IMR-90 (cell line): ENCODE results near the gene PRC1. TPM values are rescaled to one million over a fixed set of nuclear protein-coding genes. Genes with fewer than 3 reads are reported as not detected.

ENCODE experiments used
- ATAC-seq: fragments of 200-7000 bp; cut with Tn5 transposase; 2 replicates; pipeline ENCODE4 v1.9.1; 2020; ENCODE audit warnings: low read depth, mild to moderate bottlenecking, moderate library complexity
- BruUV-seq: library from RNA; stranded (reverse); fragments of 400-500 nt; replicated peaks from 2 replicates; lab custom pipeline; 2021; lab: Mats Ljungman, UMichigan
- CTCF ChIA-PET: fragments of 300-600 bp; formaldehyde crosslinking; extraction: SDS; loops from one replicate; lab custom pipeline; 2021; ENCODE audit warnings: antibody characterized with exemption; lab: Yijun Ruan, JAX
- POLR2A ChIA-PET: fragments of 300-600 bp; sonication (Branson Sonifier 250); formaldehyde crosslinking; loops from one replicate; lab custom pipeline; 2022; ENCODE audit warnings: antibody characterized with exemption; ENCODE audit not compliant: unreplicated experiment; lab: Charles Lee
- DNase-seq: peaks from one replicate; pipeline ENCODE4 v3.0.0; 2013
- H2AFZ ChIP-seq: replicated peaks from 2 replicates; pipeline ENCODE3; 2013; ENCODE audit warnings: low read length, mild to moderate bottlenecking; ENCODE audit not compliant: poor library complexity
- H2AK5ac ChIP-seq: 2 replicates; pipeline ENCODE4 v1.6.1; 2013; ENCODE audit warnings: low read depth, low read length, inconsistent platforms
- H2AK9ac ChIP-seq: replicated peaks from 2 replicates; pipeline ENCODE3; 2013; ENCODE audit warnings: mild to moderate bottlenecking, low read depth, low read length, moderate library complexity; ENCODE audit not compliant: poor library complexity
- H2BK120ac ChIP-seq: 2 replicates; pipeline ENCODE4 v1.6.1; 2013; ENCODE audit warnings: low read depth, low read length, inconsistent platforms
- H2BK15ac ChIP-seq: 3 replicates; pipeline ENCODE4 v1.6.1; 2013; ENCODE audit warnings: low read depth, low read length, inconsistent platforms
- H2BK20ac ChIP-seq: 2 replicates; pipeline ENCODE4 v1.6.1; 2013; ENCODE audit warnings: low read depth, mild to moderate bottlenecking, inconsistent platforms, low read length, moderate library complexity
- H2BK5ac ChIP-seq: 2 replicates; pipeline ENCODE4 v1.6.1; 2013; ENCODE audit warnings: mild to moderate bottlenecking, low read depth, low read length, inconsistent platforms; ENCODE audit not compliant: poor library complexity, severe bottlenecking
- H3K14ac ChIP-seq: replicated peaks from 2 replicates; pipeline ENCODE4 v1.6.1; 2013; ENCODE audit warnings: low read depth, low read length, inconsistent platforms
- H3K18ac ChIP-seq: 2 replicates; pipeline ENCODE4 v1.6.1; 2013; ENCODE audit warnings: low read depth, low read length, control low read depth
- H3K23ac ChIP-seq: 2 replicates; pipeline ENCODE4 v1.6.1; 2013; ENCODE audit warnings: low read depth, low read length, inconsistent platforms
- H3K27ac ChIP-seq: 2 replicates; pipeline ENCODE4 v1.5.1; 2013; ENCODE audit warnings: mild to moderate bottlenecking, control low read depth, low read length; ENCODE audit not compliant: insufficient read depth
- H3K27me3 ChIP-seq: 2 replicates; pipeline ENCODE4 v1.6.1; 2013; ENCODE audit warnings: low read length; ENCODE audit not compliant: control insufficient read depth, insufficient read depth
- H3K36me3 ChIP-seq: 2 replicates; pipeline ENCODE4 v1.6.1; 2013; ENCODE audit warnings: low read length, mixed read lengths; ENCODE audit not compliant: control insufficient read depth, insufficient read depth
- H3K4ac ChIP-seq: 2 replicates; pipeline ENCODE4 v1.6.1; 2013; ENCODE audit warnings: low read depth, low read length, inconsistent platforms
- H3K4me1 ChIP-seq: 2 replicates; pipeline ENCODE4 v1.6.1; 2013; ENCODE audit warnings: low read length, mixed read lengths; ENCODE audit not compliant: control insufficient read depth, insufficient read depth
- H3K4me2 ChIP-seq: 2 replicates; pipeline ENCODE4 v1.6.1; 2013; ENCODE audit warnings: low read depth, mild to moderate bottlenecking, control low read depth, low read length, moderate library complexity
- H3K4me3 ChIP-seq: 2 replicates; pipeline ENCODE4 v1.5.1; 2013; ENCODE audit warnings: low read depth, mild to moderate bottlenecking, control low read depth, low read length, moderate library complexity; ENCODE audit not compliant: insufficient read depth
- H3K56ac ChIP-seq: 2 replicates; pipeline ENCODE4 v1.6.1; 2013; ENCODE audit warnings: low read length, inconsistent platforms; ENCODE audit not compliant: insufficient read depth; ENCODE audit errors: extremely low read depth
- H3K79me1 ChIP-seq, 2 experiments: 2 replicates each; pipeline ENCODE4 v1.6.1; 2013; ENCODE audit warnings: low read length in 2 of 2, inconsistent platforms in 1 of 2, low read depth in 1 of 2
- H3K9ac ChIP-seq: 2 replicates; pipeline ENCODE4 v1.6.1; 2013; ENCODE audit warnings: low read depth, low read length, control low read depth
- H3K9me1 ChIP-seq: 2 replicates; pipeline ENCODE4 v1.6.1; 2013; ENCODE audit warnings: low read length, inconsistent platforms; ENCODE audit not compliant: insufficient read depth
- H3K9me3 ChIP-seq: 2 replicates; pipeline ENCODE4 v1.6.1; 2013; ENCODE audit warnings: low read length; ENCODE audit not compliant: control insufficient read depth, insufficient read depth
- H4K20me1 ChIP-seq: 2 replicates; pipeline ENCODE4 v1.6.1; 2013; ENCODE audit warnings: low read length, inconsistent platforms; ENCODE audit not compliant: insufficient read depth
- H4K5ac ChIP-seq: 2 replicates; pipeline ENCODE4 v1.6.1; 2013; ENCODE audit warnings: mild to moderate bottlenecking, low read depth, low read length, control low read depth
- H4K8ac ChIP-seq, 2 experiments: 2 replicates each; pipeline ENCODE4 v1.6.1; 2013; ENCODE audit warnings: low read depth in 2 of 2, low read length in 2 of 2, control low read depth in 1 of 2, inconsistent platforms in 1 of 2
- H4K91ac ChIP-seq: 2 replicates; pipeline ENCODE4 v1.6.1; 2013; ENCODE audit warnings: low read depth, low read length, inconsistent platforms; ENCODE audit not compliant: insufficient read depth
- BHLHE40 ChIP-seq: fragments of 150-350 bp; IDR thresholded peaks from 2 replicates; pipeline ENCODE4 v1.6.1; 2016; ENCODE audit warnings: mild to moderate bottlenecking, low read depth, low read length
- CEBPB ChIP-seq: IDR thresholded peaks from 2 replicates; pipeline ENCODE4 v1.6.1; 2012; ENCODE audit warnings: low read depth, low read length, improper control_type of control experiment
- FOS ChIP-seq: fragments of 150-350 bp; IDR thresholded peaks from 2 replicates; pipeline ENCODE4 v1.6.1; 2016; ENCODE audit warnings: low read depth, low read length
- MAZ ChIP-seq: IDR thresholded peaks from 2 replicates; pipeline ENCODE4 v1.6.1; 2012; ENCODE audit warnings: low read depth, mild to moderate bottlenecking, low read length, improper control_type of control experiment, moderate library complexity, borderline replicate concordance
- RAD21 ChIP-seq: IDR thresholded peaks from 2 replicates; pipeline ENCODE4 v1.6.1; 2012; ENCODE audit warnings: low read length, improper control_type of control experiment
- WGBS, 2 experiments: methylation state at CpG; one replicate each; pipeline versions ENCODE4 v1.1.5 to v1.1.7; 2013; ENCODE audit warnings: missing lambda C conversion rate in 2 of 2; ENCODE audit not compliant: insufficient read length in 1 of 2; ENCODE audit errors: extremely low coverage in 2 of 2; 5-methylcytosine and 5-hydroxymethylcytosine counted together
- dilution Hi-C: fragments of 300-500 bp; cut with HindIII; formaldehyde crosslinking; loops from one replicate; pipeline ENCODE4 v1.14.3; 2018; ENCODE audit warnings: low sequenced_read_pairs; ENCODE audit not compliant: unreplicated experiment
- in situ Hi-C: fragments of 300-500 bp; cut with MboI; formaldehyde crosslinking; loops from 3 replicates; pipeline ENCODE4 v1.14.3; 2019; ENCODE audit warnings: low sequenced_read_pairs, inconsistent platforms, mixed read lengths
- intact Hi-C: fragments of 100-400 bp; cut with micrococcal nuclease; formaldehyde crosslinking; loops from 2 replicates; pipeline ENCODE4 v1.10.0; 2022
- polyA plus RNA-seq, 3 experiments: library from polyadenylated mRNA; depleted of rRNA; stranded (reverse); fragments of >200 nt; gene quantifications; 2 replicates each; pipeline ENCODE4 v1.2.3, GENCODE V29; 2012; ENCODE audit warnings: low replicate concordance in 1 of 3
- total RNA-seq: library from RNA; depleted of rRNA; stranded (reverse); fragments of >200 nt; gene quantifications from 2 replicates; pipeline ENCODE4 v1.2.3, GENCODE V29; 2012

Gene PRC1
- total and polyA plus RNA-seq, 2 of the 4 experiments (the other 2 are of a cell fraction): 131 to 148 TPM

DNA sequence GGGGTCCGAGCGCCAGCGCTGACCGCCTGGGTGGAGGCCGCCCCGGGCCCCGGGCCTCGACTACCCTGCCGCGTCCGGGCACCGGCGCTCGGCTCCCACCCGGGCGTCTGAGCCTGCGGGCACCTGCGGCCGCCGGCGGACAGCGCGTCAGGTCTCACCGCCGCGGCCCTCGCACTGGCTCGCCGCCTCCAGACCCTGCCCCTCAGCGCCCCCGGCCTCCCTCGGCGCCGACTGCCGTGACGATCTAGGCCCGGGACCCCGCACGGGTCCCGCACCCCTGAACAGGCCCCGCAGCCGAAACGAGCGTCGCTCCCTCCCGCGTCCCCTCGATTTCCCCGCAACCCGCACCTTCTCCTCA lies 297 bp downstream of the PRC1 start:
- H3K14ac ChIP-seq: peak overlapping the region; percentile 83
- peak overlapping the region; percentile 93 for H3K4me2 ChIP-seq
- H3K23ac ChIP-seq: peak overlapping the region; percentile 81; the same call in 1 of the 2 replicates
- no peaks in the 10 kb centered on the region for H4K20me1 ChIP-seq
- peak overlapping the region; percentile 75; the same call in 1 of the 2 replicates for H2AK5ac ChIP-seq
- in situ Hi-C loops: loop anchor here (25.0 kb wide), 2 partner anchors 1818 to 1993 kb away; no protein-coding TSS in a partner anchor
- H2BK5ac ChIP-seq: peak overlapping the region; percentile 83
- intact Hi-C loops: loop anchor here (2.0 kb wide), 1 partner anchor 37 kb away; no protein-coding TSS in a partner anchor
- peak overlapping the region; percentile 54 to 64; a peak in 2 of 4 replicates for H4K8ac ChIP-seq
- BruUV-seq: no TSS peak
- WGBS, 2 experiments: 0% methylated on average over 36 of the region's 50 CpGs; no CpG with 5 or more reads in 1 of the 2 experiments
- H3K18ac ChIP-seq: no peak overlapping the region
- dilution Hi-C loops: no loop called here
- H3K4ac ChIP-seq: peak overlapping the region; percentile 90
- peak; percentile 21 for ATAC-seq
- peak overlapping the region; percentile 52 for H2AK9ac ChIP-seq
- peaks cover 6% of the 10 kb centered on the region for H3K36me3 ChIP-seq
- ChIA-PET CTCF (no interaction called here), POLR2A (interaction anchor here (0.5 kb wide), 1 partner anchor 282 kb away, joined by 8 read pairs; no protein-coding TSS in a partner anchor)
- H4K5ac ChIP-seq: no peak overlapping the region; the same call in 1 of the 2 replicates
- peak overlapping the region; percentile 89 for H4K91ac ChIP-seq
- peak overlapping the region; percentile 72; the same call in 1 of the 2 replicates for H3K27ac ChIP-seq
- peak overlapping the region; percentile 88 for H3K9ac ChIP-seq
- peaks cover 5 to 14% of the 10 kb centered on the region in 2 experiments; a peak in 3 of 4 replicates for H3K79me1 ChIP-seq
- H3K4me1 ChIP-seq: no peaks in the 10 kb centered on the region
- H3K4me3 ChIP-seq: peak overlapping the region; percentile 96
- DNase-seq: no peak
- H2BK15ac ChIP-seq: no peak overlapping the region
- H3K9me3 ChIP-seq: no peaks in the 10 kb centered on the region
- H2AFZ ChIP-seq: peak overlapping the region; percentile 99
- H2BK20ac ChIP-seq: no peak overlapping the region
- H3K56ac ChIP-seq: peak overlapping the region; percentile 66
- H3K9me1 ChIP-seq: peaks cover 2% of the 10 kb centered on the region; the same call in 1 of the 2 replicates
- peak overlapping the region; percentile 70 for H2BK120ac ChIP-seq
- TF ChIP-seq FOS (no peak), RAD21 (no peak), CEBPB (no peak), MAZ (no peak), BHLHE40 (no peak)
- H3K27me3 ChIP-seq: no peaks in the 10 kb centered on the region
